Stimulated activated naive CD4-positive, alpha-beta T cell treated with Interleukin-2 at 50 U/mL for 16 hours (primary cell): ENCODE data around the gene IGF1R.

ENCODE experiments used
- DNase-seq: peaks from one replicate; lab custom pipeline; 2025; lab: John Stamatoyannopoulos, UW

Gene IGF1R

GRCh38 chr15:98776607-98777281 lies 128.4 kb downstream of the IGF1R start:
- DNase-seq: no peak

- no peak for DNase-seq
Measured at GRCh38 chr15:98777426-98777825, 129.1 kb downstream of the IGF1R start.

GRCh38 chr15:98778263-98778959 lies 130.1 kb downstream of the IGF1R start:
- DNase-seq: no peak

- DNase-seq: no peak
Measured at GRCh38 chr15:98778960-98779359, 130.6 kb downstream of the IGF1R start.

GRCh38 chr15:98779463-98780071 lies 131.2 kb downstream of the IGF1R start:
- peak; percentile 43 for DNase-seq

- no peak for DNase-seq
Measured at GRCh38 chr15:98781838-98782237, 133.5 kb downstream of the IGF1R start.

GRCh38 chr15:98782801-98783200 lies 134.5 kb downstream of the IGF1R start:
- no peak for DNase-seq

- DNase-seq: no peak
Measured at GRCh38 chr15:98785431-98785806, 137.1 kb downstream of the IGF1R start.

- no peak for DNase-seq
Measured at GRCh38 chr15:98785807-98786621, 137.7 kb downstream of the IGF1R start.

GRCh38 chr15:98786717-98787116 lies 138.4 kb downstream of the IGF1R start:
- no peak for DNase-seq

GRCh38 chr15:98787194-98787593 lies 138.9 kb downstream of the IGF1R start:
- no peak for DNase-seq

- DNase-seq: no peak
Measured at GRCh38 chr15:98787936-98788757, 139.8 kb downstream of the IGF1R start.

GRCh38 chr15:98789020-98789419 lies 140.7 kb downstream of the IGF1R start:
- DNase-seq: no peak

GRCh38 chr15:98790270-98790669 lies 141.9 kb downstream of the IGF1R start:
- no peak for DNase-seq

GRCh38 chr15:98791046-98791701 lies 142.8 kb downstream of the IGF1R start:
- no peak for DNase-seq

GRCh38 chr15:98792117-98792516 lies 143.8 kb downstream of the IGF1R start:
- no peak for DNase-seq

- no peak for DNase-seq
Measured at GRCh38 chr15:98794211-98794610, 145.9 kb downstream of the IGF1R start.

- DNase-seq: no peak
Measured at GRCh38 chr15:98794748-98795147, 146.4 kb downstream of the IGF1R start.

- DNase-seq: no peak
Measured at GRCh38 chr15:98795980-98796379, 147.6 kb downstream of the IGF1R start.

GRCh38 chr15:98796685-98797357 lies 148.5 kb downstream of the IGF1R start:
- DNase-seq: no peak
